CD14-positive monocyte (primary cell): Measurements from ENCODE around the gene CYLD. TPM values are rescaled to one million over a fixed set of nuclear protein-coding genes. Genes with fewer than 3 reads are reported as not detected.

Experiments
- DNase-seq, 3 donors: peaks; one replicate each; pipeline ENCODE4 v3.0.0-alpha.2; 2011 to 2022
- H2AFZ ChIP-seq: 2 replicates; pipeline ENCODE4 v1.6.0; 2012; ENCODE audit warnings: mild to moderate bottlenecking, low read depth, low read length, inconsistent platforms; ENCODE audit not compliant: insufficient read depth, poor library complexity, severe bottlenecking
- H3K27ac ChIP-seq, 2 donors: 1 replicate in 1 of 2; 2 replicates in 1 of 2; pipeline ENCODE4 v1.5.1; 2012 to 2013; ENCODE audit warnings: low read length in 2 of 2, control low read depth in 1 of 2, inconsistent platforms in 1 of 2, low read depth in 1 of 2, mild to moderate bottlenecking in 1 of 2
- H3K27me3 ChIP-seq, 2 donors: one replicate each; pipeline versions ENCODE4 v1.6.0 to v1.6.1; 2011 to 2013; ENCODE audit warnings: low read length in 2 of 2; ENCODE audit not compliant: control insufficient read depth in 2 of 2, insufficient read depth in 2 of 2
- H3K36me3 ChIP-seq, 2 donors: replicated peaks in 1 of 2; 1 replicate in 1 of 2; 2 replicates in 1 of 2; pipeline versions ENCODE4 v1.5.1 to v1.6.1; 2012 to 2013; ENCODE audit warnings: low read length in 2 of 2, control low read depth in 1 of 2, inconsistent platforms in 1 of 2, mild to moderate bottlenecking in 1 of 2; ENCODE audit not compliant: insufficient read depth in 2 of 2, control insufficient read depth in 1 of 2
- H3K4me1 ChIP-seq, 2 donors: 1 replicate in 1 of 2; 2 replicates in 1 of 2; pipeline versions ENCODE4 v1.5.1 to v1.6.1; 2012 to 2013; ENCODE audit warnings: low read length in 2 of 2, control low read depth in 1 of 2, inconsistent platforms in 1 of 2, mild to moderate bottlenecking in 1 of 2, moderate library complexity in 1 of 2; ENCODE audit not compliant: insufficient read depth in 2 of 2, control insufficient read depth in 1 of 2
- H3K4me2 ChIP-seq: replicated peaks from 2 replicates; pipeline ENCODE3; 2012; ENCODE audit warnings: low read length, moderate library complexity, mild to moderate bottlenecking; ENCODE audit not compliant: poor library complexity, severe bottlenecking; ENCODE audit errors: extremely low read depth
- H3K4me3 ChIP-seq, 3 experiments: fragments of 200-600 bp in 1 of 3; sonication (generic) in 1 of 3; replicated peaks in 1 of 3; 1 replicate in 2 of 3; 2 replicates in 1 of 3; pipeline ENCODE4 v1.5.1; 2011 to 2013; ENCODE audit warnings: low read length in 3 of 3, mild to moderate bottlenecking in 3 of 3, control low read depth in 2 of 3, low read depth in 2 of 3, inconsistent platforms in 1 of 3, moderate library complexity in 1 of 3
- H3K79me2 ChIP-seq: 2 replicates; pipeline ENCODE4 v1.6.0; 2012; ENCODE audit warnings: mild to moderate bottlenecking, control low read depth, inconsistent platforms, low read length, moderate library complexity; ENCODE audit not compliant: insufficient read depth
- H3K9ac ChIP-seq: 2 replicates; pipeline ENCODE4 v1.6.0; 2017; ENCODE audit warnings: low read length, mild to moderate bottlenecking; ENCODE audit not compliant: insufficient read depth, poor library complexity, severe bottlenecking
- H3K9me3 ChIP-seq, 2 donors: replicated peaks in 1 of 2; 1 replicate in 1 of 2; 2 replicates in 1 of 2; pipeline versions ENCODE4 v1.5.1 to v1.6.1; 2012 to 2013; ENCODE audit warnings: low read length in 2 of 2, control low read depth in 1 of 2; ENCODE audit not compliant: control insufficient read depth in 1 of 2, insufficient read depth in 1 of 2
- H4K20me1 ChIP-seq: 2 replicates; pipeline ENCODE4 v1.6.0; 2012; ENCODE audit warnings: mild to moderate bottlenecking, low read length, control low read depth, moderate library complexity; ENCODE audit not compliant: insufficient read depth
- H3K27ac Mint-ChIP-seq, 7 donors: one replicate each; pipeline ENCODE4 v1.8.0; 2020; ENCODE audit warnings: mild to moderate bottlenecking in 7 of 7, mixed read lengths in 7 of 7, moderate library complexity in 6 of 7, inconsistent platforms in 2 of 7
- H3K27me3 Mint-ChIP-seq, 3 donors: one replicate each; pipeline ENCODE4 v1.8.0; 2021 to 2022; ENCODE audit warnings: low read depth in 3 of 3, mild to moderate bottlenecking in 3 of 3, mixed read lengths in 3 of 3, moderate library complexity in 3 of 3, inconsistent platforms in 1 of 3
- H3K36me3 Mint-ChIP-seq, 2 donors: one replicate each; pipeline ENCODE4 v1.8.0; 2020; ENCODE audit warnings: mixed read lengths in 2 of 2, inconsistent platforms in 1 of 2, mild to moderate bottlenecking in 1 of 2
- H3K4me1 Mint-ChIP-seq: one replicate; pipeline ENCODE4 v1.8.0; 2020; ENCODE audit warnings: mild to moderate bottlenecking, mixed read lengths
- H3K4me3 Mint-ChIP-seq, 2 donors: one replicate each; pipeline ENCODE4 v1.8.0; 2020; ENCODE audit warnings: mild to moderate bottlenecking in 2 of 2, mixed read lengths in 2 of 2, moderate library complexity in 1 of 2
- H3K9me3 Mint-ChIP-seq, 7 donors: one replicate each; pipeline ENCODE4 v1.8.0; 2020 to 2022; ENCODE audit warnings: mixed read lengths in 7 of 7, mild to moderate bottlenecking in 6 of 7, moderate library complexity in 6 of 7, inconsistent platforms in 2 of 7
- WGBS: methylation state at CpG from one replicate; pipeline ENCODE4 v1.1.5; 2013; ENCODE audit warnings: missing lambda C conversion rate; ENCODE audit not compliant: insufficient coverage; 5-methylcytosine and 5-hydroxymethylcytosine counted together
- intact Hi-C, 2 donors: fragments of 100-400 bp; cut with micrococcal nuclease; formaldehyde crosslinking; loops; one replicate each; pipeline versions ENCODE4 v1.15.0 to v1.15.1; 2023
- polyA plus RNA-seq, 3 donors: library from polyadenylated mRNA; depleted of rRNA in 1 of 3; unstranded in 2 of 3; stranded (reverse) in 1 of 3; fragments of 300-500 nt in 2 of 3; fragments of >200 nt in 1 of 3; fragmentation: Illumina TruSeq in 2 of 3; gene quantifications; 1 replicate in 2 of 3; 2 replicates in 1 of 3; pipeline ENCODE4 v1.2.3, GENCODE V29; 2012 to 2021
- TF ChIP-seq, protein P1 (sequence below): fragments of 200-600 bp; IDR thresholded peaks from one replicate; pipeline ENCODE4 v1.8.0; 2022; ENCODE audit warnings: antibody characterized with exemption, mild to moderate bottlenecking

The CYLD gene
- polyA plus RNA-seq, 3 donors, result 32.1 to 57.9 (median 35.9) TPM

DNA sequence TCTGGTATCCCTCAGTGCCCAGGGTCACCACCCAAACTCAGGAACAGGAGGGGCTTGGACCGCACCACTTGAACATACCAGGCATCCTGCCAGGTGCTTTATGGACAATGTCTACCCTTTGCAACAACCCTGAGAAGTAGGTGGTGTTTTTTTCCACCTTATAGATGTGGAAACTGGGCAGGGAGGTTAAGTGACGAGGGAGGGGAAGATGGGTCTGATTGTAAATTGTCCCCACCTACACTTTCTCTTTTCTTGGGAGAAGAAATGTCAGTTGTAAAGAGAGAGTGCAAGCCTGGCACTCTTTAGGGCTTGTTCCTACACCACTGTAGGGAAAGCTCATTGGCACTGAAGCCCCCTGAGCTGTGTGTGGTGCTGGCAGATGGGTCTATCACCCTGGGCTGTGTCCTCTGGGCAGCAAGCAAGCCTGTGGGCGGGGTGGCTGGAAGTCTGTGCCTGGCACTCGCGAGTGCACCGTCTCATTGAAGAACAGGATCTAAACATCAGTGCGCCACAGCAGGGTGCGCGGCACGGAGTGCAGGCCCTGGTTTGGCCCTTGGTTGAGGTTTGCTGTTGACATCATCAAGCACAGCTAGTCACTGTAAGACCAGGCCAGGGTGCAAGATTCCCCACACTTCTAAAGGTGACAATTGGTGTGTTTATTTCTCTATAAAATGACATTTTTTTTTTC is 33.4 kb upstream of the CYLD start:
- no peaks in the 10 kb centered on the region for H3K27me3 ChIP-seq
- peaks cover 96% of the 10 kb centered on the region for H3K79me2 ChIP-seq
- peaks cover 12 to 16% (median 14%) of the 10 kb centered on the region in 7 donors for H3K9me3 Mint-ChIP-seq
- 20% methylated on average over 8 of the region's 10 CpGs for WGBS
- H3K27ac ChIP-seq, result peak overlapping the region; percentile 77 to 92
- H3K4me1 Mint-ChIP-seq, result peaks cover 82% of the 10 kb centered on the region
- H3K4me3 Mint-ChIP-seq, result peak overlapping the region; percentile 45 to 59
- peaks cover 9 to 10% of the 10 kb centered on the region in 2 donors for H3K9me3 ChIP-seq
- H3K4me3 ChIP-seq, result peak overlapping the region in 1 of 3 experiments; percentile 50
- peaks cover 72 to 85% of the 10 kb centered on the region in 2 donors for H3K4me1 ChIP-seq
- peak overlapping the region; percentile 91 to 97 (median 94) for H3K27ac Mint-ChIP-seq
- peaks cover 77% of the 10 kb centered on the region for H4K20me1 ChIP-seq
- intact Hi-C loops, result no loop called here
- peak overlapping the region; percentile 47 for H3K4me2 ChIP-seq
- H2AFZ ChIP-seq, result no peak overlapping the region
- TF ChIP-seq, protein P1, sequence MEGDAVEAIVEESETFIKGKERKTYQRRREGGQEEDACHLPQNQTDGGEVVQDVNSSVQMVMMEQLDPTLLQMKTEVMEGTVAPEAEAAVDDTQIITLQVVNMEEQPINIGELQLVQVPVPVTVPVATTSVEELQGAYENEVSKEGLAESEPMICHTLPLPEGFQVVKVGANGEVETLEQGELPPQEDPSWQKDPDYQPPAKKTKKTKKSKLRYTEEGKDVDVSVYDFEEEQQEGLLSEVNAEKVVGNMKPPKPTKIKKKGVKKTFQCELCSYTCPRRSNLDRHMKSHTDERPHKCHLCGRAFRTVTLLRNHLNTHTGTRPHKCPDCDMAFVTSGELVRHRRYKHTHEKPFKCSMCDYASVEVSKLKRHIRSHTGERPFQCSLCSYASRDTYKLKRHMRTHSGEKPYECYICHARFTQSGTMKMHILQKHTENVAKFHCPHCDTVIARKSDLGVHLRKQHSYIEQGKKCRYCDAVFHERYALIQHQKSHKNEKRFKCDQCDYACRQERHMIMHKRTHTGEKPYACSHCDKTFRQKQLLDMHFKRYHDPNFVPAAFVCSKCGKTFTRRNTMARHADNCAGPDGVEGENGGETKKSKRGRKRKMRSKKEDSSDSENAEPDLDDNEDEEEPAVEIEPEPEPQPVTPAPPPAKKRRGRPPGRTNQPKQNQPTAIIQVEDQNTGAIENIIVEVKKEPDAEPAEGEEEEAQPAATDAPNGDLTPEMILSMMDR, result no peak
- DNase-seq, result peak; percentile 56 to 65 (median 57)
- H3K27me3 Mint-ChIP-seq, result peaks cover 0 to 3% (median 0%) of the 10 kb centered on the region in 3 donors
- H3K36me3 Mint-ChIP-seq, result peaks cover 77 to 97% of the 10 kb centered on the region in 2 donors
- peaks cover 67 to 93% of the 10 kb centered on the region in 2 donors for H3K36me3 ChIP-seq
- peak overlapping the region; percentile 53 for H3K9ac ChIP-seq

DNA sequence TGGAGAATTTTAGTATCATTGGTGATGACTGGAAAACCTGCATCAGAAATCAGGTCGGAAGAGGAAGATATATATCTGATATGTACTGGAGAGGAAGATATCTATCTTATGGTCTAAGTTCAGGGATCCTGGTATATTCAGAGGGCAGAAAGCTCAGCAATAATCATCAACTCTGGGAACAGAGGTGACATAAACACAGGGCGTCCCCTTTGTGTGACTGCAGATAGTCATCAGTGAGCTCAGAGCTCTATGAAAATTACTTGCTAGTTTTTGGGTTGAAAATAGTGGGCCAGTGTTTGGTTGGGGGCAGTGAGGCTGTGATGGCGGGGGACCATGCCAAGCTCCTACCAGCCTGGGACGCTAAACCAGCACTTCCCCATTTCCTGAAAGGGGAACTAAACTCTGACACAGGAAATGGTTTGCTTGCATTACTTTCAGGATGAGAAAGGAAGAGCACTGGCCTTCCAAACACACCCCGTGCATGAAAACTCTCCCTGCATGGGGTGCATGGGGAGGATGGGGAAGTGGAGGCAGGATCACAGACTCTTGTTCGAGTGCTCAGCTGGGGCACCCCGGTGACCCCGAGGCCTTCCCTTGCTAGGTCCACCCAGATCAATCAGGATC is 32.7 kb upstream of the CYLD start:
- Mint-ChIP-seq H3K36me3 (peaks cover 75 to 95% of the 10 kb centered on the region in 2 donors), H3K4me1 (peaks cover 89% of the 10 kb centered on the region), H3K4me3 (peak overlapping the region; percentile 45 to 59), H3K27ac (peak overlapping the region; percentile 91 to 97 (median 94)), H3K27me3 (peaks cover 0 to 3% (median 0%) of the 10 kb centered on the region in 3 donors), H3K9me3 (peaks cover 5 to 9% (median 7%) of the 10 kb centered on the region in 7 donors)
- Histone ChIP-seq H3K27me3 (no peaks in the 10 kb centered on the region), H3K9ac (peak overlapping the region; percentile 53), H3K27ac (peak overlapping the region; percentile 77 to 92), H3K79me2 (peaks cover 96% of the 10 kb centered on the region), H3K4me1 (peaks cover 78 to 91% of the 10 kb centered on the region in 2 donors), H2AFZ (no peak overlapping the region), H3K9me3 (peaks cover 3 to 4% of the 10 kb centered on the region in 2 donors), H3K4me2 (peak overlapping the region; percentile 47), H4K20me1 (peaks cover 79% of the 10 kb centered on the region), H3K36me3 (peaks cover 65 to 93% of the 10 kb centered on the region in 2 donors), H3K4me3 (peak overlapping the region in 1 of 3 experiments; percentile 50)
- DNase-seq, result peak; percentile 84 to 92 (median 90)
- intact Hi-C loops, result no loop called here
- WGBS, result 0% methylated on average over 1 of the region's 8 CpGs
- TF ChIP-seq, protein P1, result no peak
